K562 (cell line): Measurements from ENCODE around the gene FSHR. TPM values are rescaled to one million over a fixed set of nuclear protein-coding genes. Genes with fewer than 3 reads are reported as not detected.

Experiments used
- MGA ChIP-seq: fragments of 450-650 bp; IDR thresholded peaks from 2 replicates; pipeline ENCODE4 v1.6.1; 2016; ENCODE audit warnings: mild to moderate bottlenecking, moderate library complexity
- REST ChIP-seq, 2 experiments: fragments of 450-650 bp; formaldehyde crosslinking in 1 of 2; IDR thresholded peaks; 2 replicates each; pipeline versions ENCODE4 v1.4.0 to v1.6.1; 2014 to 2020; ENCODE audit warnings: mild to moderate bottlenecking in 2 of 2, borderline replicate concordance in 1 of 2, low read depth in 1 of 2
- TCF3 ChIP-seq: sonication (generic); formaldehyde crosslinking; IDR thresholded peaks from 2 replicates; pipeline ENCODE4 v1.4.0; 2020; ENCODE audit warnings: mild to moderate bottlenecking, missing genetic modification reagents
- ZNF511 ChIP-seq: sonication (generic); formaldehyde crosslinking; IDR thresholded peaks from 2 replicates; pipeline ENCODE4 v1.8.0; 2022; ENCODE audit warnings: mild to moderate bottlenecking, missing genetic modification reagents
- polyA plus RNA-seq, 8 experiments: library from polyadenylated mRNA; depleted of rRNA in 4 of 8; stranded (reverse) in 5 of 8; unstranded in 3 of 8; fragments of >200 nt; fragmentation: Nextera tagmentation in 2 of 8; fragmentation: Illumina TruSeq in 1 of 8; extraction: Ambion mirVana in 2 of 8; extraction: Trizol in 1 of 8; gene quantifications; 2 replicates each; pipeline versions ENCODE4 v1.2.1 to v1.2.3, GENCODE V29; 2011 to 2014; ENCODE audit warnings: inconsistent platforms in 1 of 8, missing spikeins in 1 of 8
- total RNA-seq, 7 experiments: library from RNA; depleted of rRNA in 6 of 7; stranded (reverse); fragments of >200 nt in 6 of 7; fragmentation: Illumina TruSeq in 2 of 7; extraction: Trizol in 2 of 7; gene quantifications; 2 replicates each; pipeline versions ENCODE4 v1.2.1 to v1.2.3, GENCODE V29; 2011 to 2021; ENCODE audit warnings: low replicate concordance in 1 of 7

The FSHR gene
- total and polyA plus RNA-seq, 9 of the 15 experiments (the other 6 are each of a cell fraction or from before 2014, with no cell fraction given), result not detected

- no peak for TF ChIP-seq ZNF511 (CRISPR knock-in tag)
- no peak for TF ChIP-seq TCF3 (CRISPR knock-in tag)
- no peak for TF ChIP-seq MGA
- no peak for TF ChIP-seq REST (IDR thresholded peaks at IDR 0.05; ENCODE audit: borderline replicate concordance)
- no peak for TF ChIP-seq REST (CRISPR knock-in tag; IDR thresholded peaks at IDR 0.05; ENCODE audit: low read depth)
These were observed 22.9 kb upstream of the FSHR start (continued) for GRCh38 chr2:49177194-49177593.
